ENCODE data around the gene IRX6. TPM values are rescaled to one million over a fixed set of nuclear protein-coding genes. Genes with fewer than 3 reads are reported as not detected.

Gene IRX6
- total RNA-seq, 1 experiment from 2014 or later = 0.22 TPM

DNA sequence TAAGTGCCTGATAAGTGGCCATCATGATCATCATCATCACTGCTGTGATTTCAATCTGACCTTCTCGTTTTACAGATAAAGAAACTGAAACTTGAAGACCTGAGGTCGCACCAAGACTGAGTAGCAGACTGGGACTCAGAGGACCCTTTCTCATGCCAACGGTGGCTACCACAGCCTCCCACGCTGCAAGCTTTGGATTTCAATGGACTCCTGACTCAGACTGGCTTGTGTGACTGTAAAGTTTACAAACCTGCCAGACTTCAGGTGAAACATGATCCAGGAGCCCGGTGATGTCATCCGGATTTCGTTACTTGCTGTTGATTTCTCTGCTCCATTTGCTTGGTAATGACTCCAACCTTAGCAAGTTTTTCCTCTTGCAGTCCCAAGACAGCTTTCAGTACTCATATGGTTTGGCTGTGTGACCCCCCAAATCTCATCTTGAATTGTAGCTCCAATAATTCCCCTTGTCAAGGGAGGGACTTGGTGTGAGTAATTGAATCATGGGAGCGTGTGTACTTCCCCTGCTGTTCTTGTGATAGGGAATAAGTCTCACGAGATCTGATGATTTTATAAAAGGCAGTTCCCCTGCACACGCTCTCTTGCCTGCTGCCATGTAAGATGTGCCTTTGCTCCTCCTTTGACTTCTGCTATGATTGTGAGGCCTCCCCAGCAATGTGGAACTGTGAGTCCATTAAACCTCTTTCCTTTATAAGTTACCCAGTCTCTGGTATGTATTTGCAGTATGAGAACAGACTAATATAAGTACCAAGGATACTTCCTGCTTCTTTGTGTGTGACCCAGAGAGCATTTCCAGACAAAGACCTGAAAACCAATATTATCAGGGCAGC lies 26.7 kb upstream of the IRX6 start:
- CTCF ChIA-PET = no interaction called here

GRCh38 chr16:55297910-55298479 lies 26.0 kb upstream of the IRX6 start:
- no peak overlapping the region for H3K27ac Mint-ChIP-seq
- CTCF ChIA-PET = no interaction called here
- POLR2A ChIA-PET = no interaction called here
- ATAC-seq = no peak
- no peaks in the 10 kb centered on the region; the same call in none of the 2 replicates for H3K27me3 Mint-ChIP-seq (ENCODE audit: low read depth)
- H3K36me3 Mint-ChIP-seq = peaks cover 5% of the 10 kb centered on the region; the same call in 1 of the 2 replicates
- DNase-seq (ENCODE audit: low spot score) = no peak
- no peak for TF ChIP-seq ZNF263 (CRISPR knock-in tag; IDR thresholded peaks at IDR 0.05; ENCODE audit: low read depth)
- TF ChIP-seq SMAD3 (CRISPR knock-in tag; IDR thresholded peaks at IDR 0.05; ENCODE audit: borderline replicate concordance) = no peak
- TF ChIP-seq MXD4 (CRISPR knock-in tag; IDR thresholded peaks at IDR 0.05; ENCODE audit: borderline replicate concordance) = no peak
- TF ChIP-seq, protein P1, sequence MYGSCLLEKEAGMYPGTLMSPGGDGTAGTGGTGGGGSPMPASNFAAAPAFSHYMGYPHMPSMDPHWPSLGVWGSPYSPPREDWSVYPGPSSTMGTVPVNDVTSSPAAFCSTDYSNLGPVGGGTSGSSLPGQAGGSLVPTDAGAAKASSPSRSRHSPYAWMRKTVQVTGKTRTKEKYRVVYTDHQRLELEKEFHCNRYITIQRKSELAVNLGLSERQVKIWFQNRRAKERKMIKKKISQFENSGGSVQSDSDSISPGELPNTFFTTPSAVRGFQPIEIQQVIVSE (CRISPR knock-in tag; IDR thresholded peaks at IDR 0.05; ENCODE audit: borderline replicate concordance) = no peak
- TF ChIP-seq IRF2 (CRISPR knock-in tag; IDR thresholded peaks at IDR 0.05; ENCODE audit: borderline replicate concordance, low read depth) = no peak
- TF ChIP-seq ZNF317 (CRISPR knock-in tag; IDR thresholded peaks at IDR 0.05; ENCODE audit: borderline replicate concordance, low read depth) = no peak
- no peak for TF ChIP-seq FOXK1 (CRISPR knock-in tag; IDR thresholded peaks at IDR 0.05)
- TF ChIP-seq FOXJ3 (CRISPR knock-in tag; IDR thresholded peaks at IDR 0.05; ENCODE audit: borderline replicate concordance) = no peak
- no peak for TF ChIP-seq ELF4 (CRISPR knock-in tag; IDR thresholded peaks at IDR 0.05; ENCODE audit: low read depth)
- no peak for TF ChIP-seq ATF2 (CRISPR knock-in tag; IDR thresholded peaks at IDR 0.05; ENCODE audit: borderline replicate concordance, low read depth)
- TF ChIP-seq CREB1 (CRISPR knock-in tag; IDR thresholded peaks at IDR 0.05) = no peak
- no peak for TF ChIP-seq CBFB (CRISPR knock-in tag; IDR thresholded peaks at IDR 0.05; ENCODE audit: low read depth)
- no peak overlapping the region for H3K4me3 Mint-ChIP-seq
- H3K9me3 Mint-ChIP-seq = peaks cover 18% of the 10 kb centered on the region
- peaks cover 19% of the 10 kb centered on the region for H3K4me1 Mint-ChIP-seq

More for the DNA sequence above, 26.7 kb upstream of the IRX6 start:
- POLR2A ChIA-PET = no interaction called here
- Mint-ChIP-seq H3K9me3 (peaks cover 18% of the 10 kb centered on the region), H3K27ac (no peak overlapping the region), H3K27me3 (ENCODE audit: low read depth) (no peaks in the 10 kb centered on the region; the same call in none of the 2 replicates), H3K4me3 (no peak overlapping the region), H3K4me1 (peaks cover 20% of the 10 kb centered on the region), H3K36me3 (peaks cover 5% of the 10 kb centered on the region; the same call in 1 of the 2 replicates)
- ATAC-seq (no peak), DNase-seq (ENCODE audit: low spot score) (no peak)
- TF ChIP-seq PRDM15 (CRISPR knock-in tag; IDR thresholded peaks at IDR 0.05) = no peak
- no peak for TF ChIP-seq TP53 (CRISPR knock-in tag; IDR thresholded peaks at IDR 0.05)
- no peak for TF ChIP-seq STAT6 (CRISPR knock-in tag; conservative IDR thresholded peaks at IDR 0.05; ENCODE audit: low read depth)
- TF ChIP-seq CBFB (CRISPR knock-in tag; IDR thresholded peaks at IDR 0.05; ENCODE audit: low read depth) = no peak
- TF ChIP-seq MXD4 (CRISPR knock-in tag; IDR thresholded peaks at IDR 0.05; ENCODE audit: borderline replicate concordance) = no peak
- TF ChIP-seq FOXK1 (CRISPR knock-in tag; IDR thresholded peaks at IDR 0.05) = no peak

Measured in WTC11 (cell line).